ENCODE results near the gene ANKRD9. TPM values are rescaled to one million over a fixed set of nuclear protein-coding genes. Genes with fewer than 3 reads are reported as not detected.

Gene ANKRD9
- total and polyA plus RNA-seq, 10 of the 15 experiments (the other 5 are each of a cell fraction or from before 2014, with no cell fraction given), result 0.03 to 3.6 (median 0.49) TPM

GRCh38 chr14:102538602-102539543 lies 29.3 kb upstream of the ANKRD9 start:
- Histone ChIP-seq H3K9ac (ENCODE audit: control insufficient read depth, insufficient read depth, low read length) (no peak overlapping the region), H3K9me3 (replicated peaks; ENCODE audit: control insufficient read depth, insufficient read depth, low read length) (no peaks in the 10 kb centered on the region; the same call in 2 of the 3 replicates), H3K27ac (ENCODE audit: control insufficient read depth, insufficient read depth) (no peak overlapping the region), H4K20me1 (ENCODE audit: control insufficient read depth, insufficient read depth) (no peaks in the 10 kb centered on the region; the same call in 1 of the 2 replicates), H2AFZ (ENCODE audit: control insufficient read depth, low read depth, low read length) (no peak overlapping the region), H3K36me3 (ENCODE audit: control insufficient read depth in 2 of 2, insufficient read depth in 2 of 2, low read length in 1 of 2) (no peaks in the 10 kb centered on the region), H3K4me1 (ENCODE audit: control insufficient read depth, insufficient read depth, low read length) (no peaks in the 10 kb centered on the region), H3K4me3 (no peak overlapping the region), H3K27me3 (replicated peaks in 1 of 2; ENCODE audit: control insufficient read depth in 2 of 2, insufficient read depth in 2 of 2, low read length in 1 of 2) (peaks cover 4 to 5% of the 10 kb centered on the region in 2 experiments; a peak in 3 of 4 replicates), H3K79me2 (ENCODE audit: control insufficient read depth, insufficient read depth, low read length) (no peaks in the 10 kb centered on the region), H3K4me2 (ENCODE audit: control insufficient read depth, insufficient read depth) (no peak overlapping the region)
- RAD21 ChIA-PET (ENCODE audit: unreplicated experiment), result no interaction called here
- BruUV-seq (replicated peaks), result no TSS peak
- SMC1A ChIA-PET (ENCODE audit: uncharacterized antibody, unreplicated experiment), result interaction anchor here (0.7 to 0.9 kb wide), 2 partner anchors 9 to 363 kb away, joined by 3 read pairs; no protein-coding TSS in a partner anchor
- POLR2A ChIA-PET, result no interaction called here
- FAIRE-seq (no peak), ATAC-seq (no peak), DNase-seq (ENCODE audit: low read depth, low spot score) (no peak)
- intact Hi-C loops (cut with micrococcal nuclease; ENCODE audit: unreplicated experiment), result no loop called here
- in situ Hi-C loops (cut with MboI), result no loop called here
- CTCF ChIA-PET, result interaction anchor here (0.5 kb wide), 1 partner anchor 150 kb away, joined by 3 read pairs; no protein-coding TSS in a partner anchor
- WGBS (ENCODE audit: insufficient coverage, insufficient replicate concordance, low lambda C conversion rate, missing lambda C conversion rate), result 63% methylated on average over 25 of the region's 25 CpGs
- no peak for TF ChIP-seq SREBF1 (IDR thresholded peaks at IDR 0.05; ENCODE audit: low read length)
- no peak for TF ChIP-seq ESRRA (IDR thresholded peaks at IDR 0.05; ENCODE audit: low read length)
- TF ChIP-seq ATF7 (IDR thresholded peaks at IDR 0.05; ENCODE audit: low read depth), result no peak
- TF ChIP-seq DPF2 (IDR thresholded peaks at IDR 0.05), result no peak
- TF ChIP-seq POLR2A (IDR thresholded peaks at IDR 0.05; ENCODE audit: low read depth, low read length), result no peak
- TF ChIP-seq USF2 (IDR thresholded peaks at IDR 0.05; ENCODE audit: borderline replicate concordance, low read depth, low read length), result no peak
- no peak for TF ChIP-seq IRF5 (IDR thresholded peaks at IDR 0.05; ENCODE audit: borderline replicate concordance)
- no peak for TF ChIP-seq NFIC (IDR thresholded peaks at IDR 0.05; ENCODE audit: low read depth, low read length)
- no peak for TF ChIP-seq HDAC2 (IDR thresholded peaks at IDR 0.05)
- no peak for TF ChIP-seq ZNF687 (IDR thresholded peaks at IDR 0.05)
- no peak for TF ChIP-seq KLF5 (IDR thresholded peaks at IDR 0.05; ENCODE audit: partially characterized antibody)
- TF ChIP-seq ZNF207 (IDR thresholded peaks at IDR 0.05; ENCODE audit: borderline replicate concordance), result no peak
- TF ChIP-seq ZNF622 (IDR thresholded peaks at IDR 0.05), result no peak
- no peak for TF ChIP-seq MYC (IDR thresholded peaks at IDR 0.05; ENCODE audit: insufficient read depth, insufficient read length, insufficient replicate concordance, low read length, severe bottlenecking)
- TF ChIP-seq E4F1 (IDR thresholded peaks at IDR 0.05; ENCODE audit: borderline replicate concordance, partially characterized antibody), result no peak

Measured in GM12878 (cell line).